Measurements from ENCODE around the gene ADAR.

DNA sequence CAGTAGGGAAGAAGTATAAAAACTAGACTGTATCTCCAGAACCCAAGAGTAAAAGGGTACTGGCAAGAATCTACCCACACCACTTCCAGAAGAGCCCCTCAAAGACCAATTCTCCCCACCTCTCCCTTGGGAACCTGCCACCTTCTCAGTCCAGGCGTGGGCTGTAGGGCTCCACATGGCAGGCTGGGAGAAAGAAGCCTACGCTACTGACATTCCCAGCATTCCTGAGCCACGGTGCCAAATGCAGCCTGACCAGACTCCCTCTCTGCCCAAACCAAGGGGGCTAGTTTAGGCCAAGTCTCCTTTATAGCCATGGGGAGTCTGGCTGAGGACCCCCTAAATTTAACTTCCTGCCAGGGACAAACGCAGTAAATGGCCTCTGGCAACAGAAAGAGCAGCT, 51.6 kb downstream of the ADAR start:
- no peak for TF ChIP-seq CTCF (IDR thresholded peaks at IDR 0.05)
- TF ChIP-seq EZH2phosphoT487 (IDR thresholded peaks at IDR 0.05), result no peak
